GM19395 (cell line): ENCODE results near the gene MAPK1.
"Not testable (repeated sequence)": the region's sequence is repeated elsewhere in the genome, so short reads cannot be mapped to it uniquely, and the experiment has no call there.

Experiments
- ATAC-seq: cut with Tn5 transposase; IDR thresholded peaks from one replicate; pipeline ENCODE4 v1.9.1; 2021; ENCODE audit warnings: mild to moderate bottlenecking, moderate library complexity; ENCODE audit not compliant: unreplicated experiment

MAPK1 gene

DNA sequence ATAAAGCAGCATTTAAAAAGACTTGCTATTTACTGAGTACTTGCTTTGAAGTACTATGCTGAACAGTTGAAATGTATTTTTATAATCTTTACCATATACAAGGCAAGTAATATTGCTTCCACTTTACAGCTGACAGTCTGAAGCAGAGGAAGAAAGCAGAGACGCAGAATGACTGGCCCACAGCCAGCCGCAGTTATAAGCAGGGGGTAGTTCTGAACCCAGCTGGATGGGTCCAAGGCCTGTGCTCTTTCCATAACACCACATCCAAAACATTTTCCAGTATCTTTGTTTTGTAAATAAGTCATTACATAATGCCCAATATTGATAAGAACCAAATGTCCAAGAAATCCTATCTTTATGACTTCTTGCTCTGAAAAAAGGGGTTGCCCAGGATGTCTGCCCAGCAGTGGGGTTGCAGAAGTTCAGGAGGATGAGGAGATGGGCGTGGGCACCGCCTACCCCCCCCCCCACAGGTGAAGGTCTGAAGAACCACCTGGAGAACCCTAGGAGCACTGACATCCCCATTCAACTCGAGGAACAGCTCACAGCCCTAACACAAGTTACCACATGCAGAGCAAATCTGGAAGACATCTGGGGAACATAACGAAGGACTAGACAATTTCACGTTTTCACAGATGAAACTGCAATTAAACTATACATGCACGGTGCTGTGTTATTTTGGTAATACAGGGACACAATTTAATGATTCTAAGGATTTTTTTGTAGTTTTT lies 107.6 kb downstream of the MAPK1 start:
- no peak for ATAC-seq

DNA sequence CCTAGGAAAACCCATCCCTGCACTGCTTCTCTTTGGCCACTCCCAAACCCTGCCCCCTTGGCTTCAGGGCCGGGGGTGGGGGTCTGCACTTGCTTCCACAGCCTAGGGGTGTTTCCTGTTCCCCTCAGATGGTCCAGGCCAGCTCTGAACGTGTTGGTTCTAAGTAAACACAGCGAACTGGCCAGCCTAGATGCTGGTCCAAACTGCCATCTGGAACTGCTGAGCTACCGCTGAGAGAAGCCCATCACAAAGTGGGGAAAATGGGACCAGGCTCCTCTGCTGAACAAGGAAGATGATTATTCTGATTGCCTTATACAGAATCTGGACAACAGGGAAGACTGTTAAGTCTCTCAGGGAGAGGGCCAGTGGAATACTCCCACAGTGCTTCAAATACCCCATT lies 108.4 kb downstream of the MAPK1 start:
- no peak for ATAC-seq

GRCh38 chr22:21758091-21758864 lies 109.2 kb downstream of the MAPK1 start:
- no peak for ATAC-seq

GRCh38 chr22:21755851-21756284 lies 111.6 kb downstream of the MAPK1 start:
- no peak for ATAC-seq

DNA sequence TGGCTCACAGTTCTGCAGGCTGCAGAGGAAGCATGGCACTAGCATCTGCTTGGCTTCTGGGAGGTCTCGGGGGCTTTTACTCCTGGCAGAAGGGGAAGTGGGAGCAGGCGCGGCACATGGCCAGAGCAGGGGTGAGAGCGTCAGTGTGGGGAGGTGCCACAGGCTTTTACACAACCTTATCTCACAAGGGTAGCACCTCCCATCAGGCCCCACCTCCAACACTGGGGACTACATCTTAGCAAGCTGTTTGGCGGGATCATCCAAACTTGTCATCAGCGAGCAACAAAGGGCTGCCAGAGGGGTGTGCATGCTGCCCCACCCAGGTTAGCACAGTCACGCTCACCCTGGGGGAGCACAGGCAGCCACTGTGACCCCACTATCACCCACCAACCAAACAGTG lies 112.9 kb downstream of the MAPK1 start:
- no peak for ATAC-seq

GRCh38 chr22:21753374-21754111 lies 113.9 kb downstream of the MAPK1 start:
- ATAC-seq = no peak

DNA sequence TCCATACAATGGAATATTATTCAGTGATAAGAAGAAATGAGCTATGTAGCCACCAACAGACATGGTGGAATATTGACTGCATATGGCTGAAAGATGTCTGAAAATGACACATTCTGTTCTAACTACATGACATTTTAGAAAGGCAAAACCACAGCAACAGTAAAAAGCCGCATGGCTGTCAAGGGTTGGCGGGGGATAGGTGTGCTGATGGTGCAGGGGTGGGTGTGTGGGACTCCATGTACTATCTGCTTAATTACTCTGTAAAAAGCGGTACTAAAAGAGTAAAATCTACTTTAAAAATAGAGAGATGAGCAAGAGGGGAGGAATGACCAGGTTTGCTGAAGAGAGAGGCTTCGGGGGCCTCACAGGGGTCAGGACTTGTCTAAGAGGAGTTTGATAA lies 115.2 kb downstream of the MAPK1 start:
- ATAC-seq = no peak

DNA sequence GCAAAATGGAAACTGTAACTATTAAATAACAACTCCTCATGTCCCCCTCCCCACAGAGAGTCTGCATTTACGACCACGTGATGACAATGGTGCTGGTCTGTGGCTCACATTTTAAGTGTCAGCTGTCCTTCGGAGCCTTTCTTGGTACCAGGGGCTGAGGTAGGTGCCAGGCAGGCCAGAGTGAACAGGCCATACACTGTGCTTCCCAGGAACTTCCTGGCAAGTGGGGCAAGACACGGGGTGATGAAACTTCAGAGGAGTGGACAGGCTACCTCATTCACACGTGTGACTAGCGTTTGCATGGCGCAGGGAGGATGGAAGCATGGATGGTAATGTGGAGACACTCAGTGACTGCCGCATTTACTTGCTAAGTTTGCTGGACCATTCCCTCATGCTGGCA lies 121.5 kb downstream of the MAPK1 start:
- ATAC-seq = no peak

GRCh38 chr22:21744917-21745316 lies 122.5 kb downstream of the MAPK1 start:
- not testable (repeated sequence) for ATAC-seq

GRCh38 chr22:21741790-21742189 lies 125.7 kb downstream of the MAPK1 start:
- ATAC-seq = no peak

DNA sequence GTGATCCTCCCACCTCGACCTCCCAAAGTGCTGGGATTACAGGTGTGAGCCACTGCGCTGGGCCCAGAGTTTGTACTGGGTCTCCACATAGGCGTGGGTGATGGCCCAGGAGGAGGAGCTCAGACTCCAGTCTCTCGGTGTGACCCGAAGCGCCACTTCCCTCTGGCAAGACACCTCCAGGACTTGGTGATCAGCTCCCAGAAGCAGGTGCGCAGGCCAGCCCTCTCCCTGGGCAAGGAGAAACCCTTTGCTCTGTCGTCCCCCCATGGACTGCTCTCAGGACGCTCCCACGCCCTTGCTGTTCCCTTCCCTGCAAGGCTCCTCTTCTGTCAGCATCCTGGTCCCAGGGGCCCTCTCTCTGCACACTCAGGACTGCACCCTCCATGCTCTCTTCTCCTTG lies 126.4 kb downstream of the MAPK1 start:
- no peak for ATAC-seq

- no peak for ATAC-seq
Measured at GRCh38 chr22:21739828-21740377, 127.5 kb downstream of the MAPK1 start.

- ATAC-seq = no peak
Measured at GRCh38 chr22:21738966-21739365, 128.5 kb downstream of the MAPK1 start.

GRCh38 chr22:21738081-21738480 lies 129.4 kb downstream of the MAPK1 start:
- no peak for ATAC-seq

GRCh38 chr22:21736948-21737347 lies 130.5 kb downstream of the MAPK1 start:
- no peak for ATAC-seq

DNA sequence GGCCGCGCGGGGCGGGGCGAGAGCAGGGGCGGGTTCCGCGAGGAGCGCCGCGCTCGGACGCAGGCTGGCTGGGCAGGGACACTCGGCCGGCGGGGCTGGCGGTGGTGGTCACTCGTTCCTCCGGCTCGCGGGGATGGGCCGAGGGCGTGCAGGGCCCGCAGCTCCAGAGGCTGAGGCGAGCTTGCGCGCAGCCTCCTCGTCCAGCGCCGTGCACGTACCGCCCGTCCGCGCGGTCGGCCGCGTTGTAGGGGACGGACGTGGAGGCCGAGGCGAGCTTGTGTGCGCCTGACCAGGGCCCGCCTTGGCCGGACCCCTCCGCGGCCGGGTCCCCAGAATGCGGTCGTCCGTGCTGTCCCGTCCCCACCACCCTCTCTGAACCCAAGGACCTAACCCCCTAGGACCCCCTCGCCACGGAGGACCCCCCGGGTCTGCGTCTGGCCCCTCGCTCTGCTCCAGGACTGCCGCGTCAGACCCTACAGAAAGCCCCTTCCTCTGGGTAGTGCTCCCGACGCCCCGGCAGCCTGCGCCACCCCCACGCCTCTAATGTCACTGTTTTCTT lies 131.3 kb downstream of the MAPK1 start:
- ATAC-seq = no peak

DNA sequence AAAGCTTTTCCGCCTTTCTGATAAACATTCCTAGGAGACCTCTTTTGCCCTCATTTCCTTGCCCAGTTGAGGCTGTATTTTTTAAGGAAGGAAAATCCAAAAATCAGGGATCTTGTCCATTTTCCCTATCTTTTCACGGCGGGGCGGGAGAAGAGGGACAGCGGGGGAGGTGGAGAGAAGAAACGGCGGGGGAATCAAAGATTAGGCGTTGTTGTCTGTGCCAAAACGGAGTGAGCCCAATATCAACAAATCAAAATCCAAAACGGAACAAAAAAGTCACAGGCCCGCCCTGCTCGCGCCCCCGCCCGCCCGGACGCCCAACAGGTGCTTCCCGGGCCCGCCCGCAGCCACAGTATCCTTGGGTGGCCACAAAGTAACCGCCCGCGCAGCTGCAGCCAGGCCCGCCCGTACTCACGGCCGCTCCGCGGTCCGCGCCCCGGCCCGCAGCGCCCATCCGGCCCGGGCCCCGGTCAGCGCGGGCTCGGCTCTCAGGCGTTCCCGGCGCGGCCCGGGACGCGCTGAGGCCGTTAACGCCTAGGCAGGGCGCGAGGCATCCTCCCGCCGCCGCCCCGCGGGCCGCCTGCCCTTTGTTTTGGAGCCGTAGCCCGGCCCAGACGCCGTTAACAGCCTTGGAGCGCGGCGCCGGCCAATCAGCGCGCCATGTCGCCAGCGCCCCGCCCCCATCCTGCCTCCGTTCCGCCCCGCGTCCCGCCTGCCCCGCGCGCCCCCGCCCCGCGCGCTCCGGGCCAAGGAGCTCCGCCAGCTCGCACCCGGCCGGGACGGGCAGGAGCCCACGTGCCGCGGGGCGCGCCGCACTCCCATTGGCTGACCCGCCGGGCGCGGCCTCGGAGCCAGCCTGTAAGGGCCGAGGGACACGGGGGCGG lies 132.0 kb downstream of the MAPK1 start, which contains the start of gene YPEL1:
YPEL1 (minus strand) TSS at position 595 of the 884 bp plus-strand sequence. CDS start 25,050 bp downstream, outside the sequence.
- ATAC-seq = peak; percentile 82

GRCh38 chr22:21734540-21735199 lies 132.8 kb downstream of the MAPK1 start:
- no peak for ATAC-seq

DNA sequence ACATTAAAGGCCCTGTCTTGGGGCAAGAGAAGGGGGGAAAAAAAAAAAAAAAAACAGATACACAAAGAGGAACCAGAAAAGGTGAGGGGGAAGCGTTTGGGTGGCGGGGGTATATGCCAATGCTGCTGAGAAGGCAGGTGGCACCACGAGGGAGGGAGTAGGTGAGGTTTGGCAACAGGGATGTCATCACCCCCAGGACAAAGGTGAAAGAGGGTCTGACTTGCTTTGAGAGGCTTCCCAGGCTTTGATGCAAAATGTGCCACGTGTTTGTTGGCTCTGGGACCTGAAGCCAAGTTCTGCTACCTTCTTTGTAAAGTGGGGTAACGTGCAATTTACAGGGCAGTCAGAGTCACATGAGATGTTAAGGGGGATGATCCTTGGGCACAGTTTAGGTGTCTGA lies 135.9 kb downstream of the MAPK1 start:
- no peak for ATAC-seq
